ENCODE data around the gene ADCY5. TPM values are rescaled to one million over a fixed set of nuclear protein-coding genes. Genes with fewer than 3 reads are reported as not detected.

Gene ADCY5
- total RNA-seq, 2 experiments from 2014 or later, result not detected

DNA sequence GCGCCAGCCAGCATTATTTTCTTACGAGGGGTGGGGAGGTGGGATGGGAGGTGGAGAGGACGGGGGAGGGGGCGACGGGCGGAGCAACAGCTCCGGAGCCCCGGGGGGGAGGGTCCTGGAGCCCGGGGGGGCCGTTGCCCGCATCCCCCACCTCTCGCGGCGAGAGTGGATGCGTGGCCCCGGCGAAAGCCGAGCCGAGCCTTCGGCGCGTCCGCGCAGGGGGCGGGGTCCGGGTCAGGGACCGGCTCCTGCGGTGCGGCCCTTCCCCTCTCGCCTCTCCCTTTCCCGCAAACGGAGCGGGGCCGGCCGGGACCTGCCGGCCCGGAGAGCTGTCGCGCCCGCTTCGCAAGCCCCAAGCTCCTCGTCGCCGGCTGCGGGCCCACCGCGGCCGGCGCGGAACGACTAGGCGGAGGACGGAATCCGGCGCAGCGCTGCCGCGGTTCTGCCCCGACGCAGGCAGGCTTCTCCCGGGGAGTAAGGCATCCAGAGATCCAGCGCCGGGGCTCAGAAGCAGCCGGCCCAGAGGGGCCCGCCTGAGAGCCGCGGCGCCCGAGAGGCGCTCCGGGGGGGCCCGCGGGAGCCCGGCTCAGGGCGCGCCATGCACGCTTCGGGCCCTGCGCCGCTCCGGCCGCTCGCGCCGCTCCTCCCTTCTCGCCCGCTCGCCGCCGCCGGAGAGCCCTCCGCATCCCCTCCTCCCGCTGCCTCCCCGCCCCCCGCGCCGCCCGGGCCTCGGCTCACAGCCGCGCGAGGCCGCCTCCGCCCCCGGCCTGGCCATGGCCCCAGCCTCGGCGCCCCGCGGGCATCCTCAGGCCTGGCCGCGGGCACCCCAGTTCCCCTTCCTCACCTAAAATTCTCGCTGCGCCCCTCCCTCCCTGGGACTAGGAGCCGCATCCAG is 459 bp upstream of the ADCY5 start:
- no peak for DNase-seq
- Mint-ChIP-seq H3K4me3 (no peak overlapping the region), H3K4me1 (peaks cover 4% of the 10 kb centered on the region), H3K27me3 (peaks cover 59% of the 10 kb centered on the region), H3K9me3 (ENCODE audit: low read depth) (no peaks in the 10 kb centered on the region), H3K27ac (no peak overlapping the region), H3K36me3 (peaks cover 1% of the 10 kb centered on the region)
- ATAC-seq, result peak; percentile 24
- CTCF ChIA-PET, result interaction anchor here (0.9 to 1.3 kb wide), 2 partner anchors 40 to 109 kb away, joined by 5 read pairs; no protein-coding TSS in a partner anchor

- ATAC-seq, result peak; percentile 64
- H3K4me1 Mint-ChIP-seq, result peaks cover 4% of the 10 kb centered on the region
- H3K27ac Mint-ChIP-seq, result no peak overlapping the region
- CTCF ChIA-PET, result interaction anchor here (1.1 to 1.7 kb wide), 4 partner anchors 12 to 112 kb away, joined by 3 to 8 read pairs (median 4); no protein-coding TSS in a partner anchor
- H3K4me3 Mint-ChIP-seq, result no peak overlapping the region
- peaks cover 57% of the 10 kb centered on the region for H3K27me3 Mint-ChIP-seq
- DNase-seq, result no peak
- peaks cover 1% of the 10 kb centered on the region for H3K36me3 Mint-ChIP-seq
- no peaks in the 10 kb centered on the region for H3K9me3 Mint-ChIP-seq (ENCODE audit: low read depth)
Observed at GRCh38 chr3:123447749-123448517, 957 bp downstream of the ADCY5 start.

DNA sequence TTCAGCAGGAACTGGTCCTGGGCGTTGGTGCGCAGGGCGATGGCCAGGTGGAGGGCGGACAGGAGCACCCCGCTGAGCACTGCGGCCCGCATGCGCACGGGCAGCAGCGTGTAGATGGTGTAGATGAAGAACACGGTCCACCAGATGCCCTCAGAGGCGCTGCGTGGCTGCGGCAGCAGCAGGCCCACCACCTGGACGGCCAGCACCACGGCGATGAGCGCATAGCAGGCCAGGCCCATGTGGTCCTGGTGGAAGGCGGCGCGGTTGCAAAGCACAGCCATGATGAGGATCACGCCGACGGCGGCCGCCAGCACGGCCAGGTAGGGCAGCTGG is 1.5 kb downstream of the ADCY5 start:
- ATAC-seq (no peak), DNase-seq (no peak)
- CTCF ChIA-PET, result interaction anchor here (1.1 to 1.7 kb wide), 3 partner anchors 11 to 113 kb away, joined by 3 to 8 read pairs (median 3); no protein-coding TSS in a partner anchor
- Mint-ChIP-seq H3K4me1 (peaks cover 4% of the 10 kb centered on the region), H3K4me3 (no peak overlapping the region), H3K27ac (no peak overlapping the region), H3K27me3 (peaks cover 57% of the 10 kb centered on the region), H3K9me3 (ENCODE audit: low read depth) (no peaks in the 10 kb centered on the region), H3K36me3 (peaks cover 1% of the 10 kb centered on the region)

GRCh38 chr3:123446610-123447109 is 2.2 kb downstream of the ADCY5 start:
- peak overlapping the region; percentile 18 for H3K4me3 Mint-ChIP-seq
- no peaks in the 10 kb centered on the region for H3K9me3 Mint-ChIP-seq (ENCODE audit: low read depth)
- CTCF ChIA-PET, result interaction anchor here (0.9 to 1.7 kb wide), 3 partner anchors 43 to 114 kb away, joined by 3 to 8 read pairs (median 4); no protein-coding TSS in a partner anchor

GRCh38 chr3:123446210-123446609 is 2.7 kb downstream of the ADCY5 start:
- H3K27ac Mint-ChIP-seq, result no peak overlapping the region
- H3K4me1 Mint-ChIP-seq, result peaks cover 4% of the 10 kb centered on the region
- ATAC-seq (no peak), DNase-seq (no peak)
- no peak overlapping the region for H3K4me3 Mint-ChIP-seq
- no peaks in the 10 kb centered on the region for H3K9me3 Mint-ChIP-seq (ENCODE audit: low read depth)
- H3K36me3 Mint-ChIP-seq, result peaks cover 1% of the 10 kb centered on the region
- peaks cover 58% of the 10 kb centered on the region for H3K27me3 Mint-ChIP-seq
- CTCF ChIA-PET, result interaction anchor here (0.9 to 1.7 kb wide), 2 partner anchors 43 to 114 kb away, joined by 4 to 8 read pairs; no protein-coding TSS in a partner anchor

More at GRCh38 chr3:123446610-123447109, 2.2 kb downstream of the ADCY5 start:
- H3K27me3 Mint-ChIP-seq, result peaks cover 58% of the 10 kb centered on the region
- no peak for DNase-seq
- peaks cover 4% of the 10 kb centered on the region for H3K4me1 Mint-ChIP-seq
- no peak overlapping the region for H3K27ac Mint-ChIP-seq
- ATAC-seq, result no peak
- peaks cover 1% of the 10 kb centered on the region for H3K36me3 Mint-ChIP-seq

DNA sequence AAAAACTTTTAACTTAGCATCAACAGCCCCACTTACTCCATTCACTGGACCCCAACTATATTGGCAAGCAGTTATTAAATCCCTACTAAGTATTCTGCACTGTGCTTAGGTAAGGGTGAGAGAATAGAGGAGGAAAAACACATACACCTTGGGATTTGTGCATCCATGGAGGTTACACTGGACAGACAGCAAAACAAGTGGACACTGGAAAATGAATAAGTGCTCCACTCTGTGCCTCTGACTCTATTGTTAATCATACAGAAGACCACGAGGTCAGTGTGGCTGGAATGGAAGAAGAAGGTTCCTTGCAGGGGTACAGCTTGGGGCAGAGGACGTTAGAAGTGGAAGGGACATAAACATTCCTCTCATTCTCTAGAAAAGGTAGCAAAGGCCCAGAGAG is 3.2 kb downstream of the ADCY5 start:
- CTCF ChIA-PET, result interaction anchor here (1.2 kb wide), 1 partner anchor 21 kb away, joined by 3 read pairs; no protein-coding TSS in a partner anchor
- Mint-ChIP-seq H3K4me3 (no peak overlapping the region), H3K4me1 (peaks cover 4% of the 10 kb centered on the region), H3K27ac (no peak overlapping the region), H3K36me3 (peaks cover 1% of the 10 kb centered on the region), H3K9me3 (ENCODE audit: low read depth) (no peaks in the 10 kb centered on the region), H3K27me3 (peaks cover 56% of the 10 kb centered on the region)
- ATAC-seq (no peak), DNase-seq (no peak)

DNA sequence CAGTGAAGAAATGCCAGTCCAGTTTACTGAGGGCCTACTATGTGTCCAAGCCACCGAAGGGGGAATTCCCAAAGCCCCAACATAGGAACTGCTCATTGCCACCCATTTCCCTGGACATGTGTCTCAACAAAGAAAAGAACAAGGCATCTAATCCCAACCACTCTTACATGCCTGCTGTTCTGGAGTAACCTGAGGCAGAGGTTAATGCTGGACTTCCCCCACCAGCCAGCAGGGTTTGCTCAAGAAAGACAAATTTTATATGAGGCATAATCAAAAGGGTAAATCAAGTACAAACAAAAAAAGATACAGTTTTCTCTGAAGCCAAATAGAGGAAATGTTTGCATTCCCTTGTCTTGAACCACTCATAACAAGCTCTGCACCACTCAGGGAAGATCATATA is 4.1 kb downstream of the ADCY5 start:
- CTCF ChIA-PET, result interaction anchor here (1.2 kb wide), 1 partner anchor 22 kb away, joined by 3 read pairs; no protein-coding TSS in a partner anchor
- peaks cover 1% of the 10 kb centered on the region for H3K36me3 Mint-ChIP-seq
- ATAC-seq (no peak), DNase-seq (no peak)
- H3K27ac Mint-ChIP-seq, result no peak overlapping the region
- no peak overlapping the region for H3K4me3 Mint-ChIP-seq
- H3K9me3 Mint-ChIP-seq (ENCODE audit: low read depth), result no peaks in the 10 kb centered on the region
- peaks cover 52% of the 10 kb centered on the region for H3K27me3 Mint-ChIP-seq
- peaks cover 4% of the 10 kb centered on the region for H3K4me1 Mint-ChIP-seq

DNA sequence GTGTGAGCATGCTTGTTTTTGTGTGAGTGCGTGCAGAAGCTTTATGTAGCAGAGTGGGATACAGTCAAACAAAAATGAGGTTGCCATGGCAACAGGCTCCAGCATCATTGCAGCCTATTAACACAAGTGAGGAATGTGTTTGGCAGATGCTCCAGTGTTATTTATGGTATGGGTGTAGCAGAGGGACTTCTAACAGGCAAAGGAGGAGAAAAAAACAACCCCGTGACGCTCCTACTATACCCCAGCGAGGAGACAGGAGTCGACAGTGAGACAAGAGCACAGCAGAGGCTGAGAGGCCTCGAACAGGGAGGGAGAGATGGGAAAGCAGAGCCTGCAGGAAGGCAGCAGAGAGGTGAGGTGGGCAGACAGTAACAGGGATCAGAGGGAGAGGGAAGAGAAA is 4.9 kb downstream of the ADCY5 start:
- H3K36me3 Mint-ChIP-seq, result peaks cover 1% of the 10 kb centered on the region
- ATAC-seq, result no peak
- no peak overlapping the region for H3K4me3 Mint-ChIP-seq
- peaks cover 4% of the 10 kb centered on the region for H3K4me1 Mint-ChIP-seq
- H3K27ac Mint-ChIP-seq, result no peak overlapping the region
- CTCF ChIA-PET, result no interaction called here
- DNase-seq, result no peak
- H3K27me3 Mint-ChIP-seq, result peaks cover 52% of the 10 kb centered on the region
- H3K9me3 Mint-ChIP-seq (ENCODE audit: low read depth), result no peaks in the 10 kb centered on the region

DNA sequence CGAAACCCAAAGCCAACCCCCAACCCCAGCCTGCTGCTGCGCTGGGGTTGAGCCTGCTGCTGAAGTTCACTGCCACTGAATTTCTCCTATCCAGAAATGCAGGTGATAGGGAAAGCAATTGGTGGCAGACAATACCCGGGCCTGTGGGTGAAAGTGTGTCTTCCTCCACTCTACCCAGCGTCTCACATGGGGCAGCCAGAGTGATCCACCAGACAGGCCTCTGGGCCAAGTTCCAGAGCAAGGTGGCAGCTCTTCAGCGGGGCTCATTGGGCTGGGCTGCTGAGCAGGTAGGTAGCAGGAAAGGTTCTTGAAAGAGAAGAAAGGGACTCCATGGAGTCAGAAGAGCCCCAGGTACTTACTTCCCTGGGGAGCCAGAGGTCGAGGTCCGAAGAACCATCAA is 6.0 kb downstream of the ADCY5 start:
- Mint-ChIP-seq H3K4me3 (no peak overlapping the region), H3K27ac (no peak overlapping the region), H3K27me3 (peaks cover 50% of the 10 kb centered on the region), H3K4me1 (peaks cover 2% of the 10 kb centered on the region), H3K36me3 (peaks cover 1% of the 10 kb centered on the region), H3K9me3 (ENCODE audit: low read depth) (no peaks in the 10 kb centered on the region)
- DNase-seq, result no peak
- CTCF ChIA-PET, result no interaction called here
- ATAC-seq, result no peak

GRCh38 chr3:123442125-123442524 is 6.8 kb downstream of the ADCY5 start:
- Mint-ChIP-seq H3K4me1 (peaks cover 2% of the 10 kb centered on the region), H3K9me3 (ENCODE audit: low read depth) (no peaks in the 10 kb centered on the region), H3K4me3 (no peak overlapping the region), H3K36me3 (peaks cover 1% of the 10 kb centered on the region), H3K27me3 (peaks cover 48% of the 10 kb centered on the region), H3K27ac (no peak overlapping the region)
- DNase-seq (no peak), ATAC-seq (no peak)
- CTCF ChIA-PET, result no interaction called here

DNA sequence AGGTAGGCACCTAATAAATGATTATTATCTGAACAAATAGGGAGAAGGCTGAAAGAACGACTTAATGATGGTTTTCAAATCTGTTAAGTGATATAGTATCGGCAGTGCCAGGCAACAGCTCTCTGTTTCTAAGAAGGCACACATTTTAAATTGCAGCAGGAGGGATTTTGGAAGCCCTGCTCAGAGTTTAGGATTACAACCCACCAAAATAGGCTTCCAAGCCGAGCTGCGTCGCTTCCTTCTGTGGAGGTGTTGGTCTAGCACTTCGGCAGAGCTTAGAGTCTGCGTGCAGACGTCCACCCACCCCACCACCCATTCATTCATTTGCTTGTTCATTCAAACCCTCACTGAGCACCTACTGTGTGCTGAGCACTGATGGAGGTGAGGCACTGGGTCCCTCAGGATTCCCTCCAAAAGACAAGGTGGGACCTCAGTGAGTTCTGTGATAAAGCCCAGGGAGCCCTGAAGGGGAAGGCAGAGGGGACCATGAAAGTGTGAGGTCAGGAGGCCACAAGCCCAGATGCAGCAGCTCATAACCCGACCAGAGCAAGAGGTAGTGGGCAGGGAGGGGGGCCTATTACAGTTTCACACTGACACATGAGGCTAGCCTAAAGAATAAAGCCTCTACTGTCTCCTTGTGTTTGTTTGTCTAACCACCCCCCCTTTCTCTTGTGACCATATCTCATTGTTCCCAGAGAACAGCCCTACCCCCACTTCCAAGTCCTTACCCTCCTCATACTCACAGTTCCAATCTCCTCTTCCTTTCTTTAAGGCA is 8.9 kb downstream of the ADCY5 start:
- peaks cover 32% of the 10 kb centered on the region for H3K27me3 Mint-ChIP-seq
- CTCF ChIA-PET, result no interaction called here
- H3K27ac Mint-ChIP-seq, result no peak overlapping the region
- no peak for ATAC-seq
- H3K36me3 Mint-ChIP-seq, result no peaks in the 10 kb centered on the region
- no peaks in the 10 kb centered on the region for H3K4me1 Mint-ChIP-seq
- DNase-seq, result no peak
- H3K9me3 Mint-ChIP-seq (ENCODE audit: low read depth), result no peaks in the 10 kb centered on the region
- H3K4me3 Mint-ChIP-seq, result no peak overlapping the region

GRCh38 chr3:123432832-123433523 is 15.9 kb downstream of the ADCY5 start:
- H3K9me3 Mint-ChIP-seq (ENCODE audit: low read depth), result no peaks in the 10 kb centered on the region
- peaks cover 17% of the 10 kb centered on the region for H3K27me3 Mint-ChIP-seq
- ATAC-seq (no peak), DNase-seq (no peak)
- CTCF ChIA-PET, result interaction anchor here (0.5 to 1.0 kb wide), 2 partner anchors 291 to 494 kb away, joined by 3 read pairs; no protein-coding TSS in a partner anchor
- peaks cover 1% of the 10 kb centered on the region for H3K4me1 Mint-ChIP-seq
- no peak overlapping the region for H3K27ac Mint-ChIP-seq
- no peak overlapping the region for H3K4me3 Mint-ChIP-seq
- no peaks in the 10 kb centered on the region for H3K36me3 Mint-ChIP-seq

All from activated CD8-positive, alpha-beta memory T cell treated with anti-CD3 and anti-CD28 coated beads, Interleukin-2, amount 10 ng/mL, durations not matched to agents 7 days and 5 days (primary cell).